ENCODE results near the gene ENTPD8. TPM values are rescaled to one million over a fixed set of nuclear protein-coding genes. Genes with fewer than 3 reads are reported as not detected.

ENTPD8 gene
- polyA plus RNA-seq, 3 donors: not detected

DNA sequence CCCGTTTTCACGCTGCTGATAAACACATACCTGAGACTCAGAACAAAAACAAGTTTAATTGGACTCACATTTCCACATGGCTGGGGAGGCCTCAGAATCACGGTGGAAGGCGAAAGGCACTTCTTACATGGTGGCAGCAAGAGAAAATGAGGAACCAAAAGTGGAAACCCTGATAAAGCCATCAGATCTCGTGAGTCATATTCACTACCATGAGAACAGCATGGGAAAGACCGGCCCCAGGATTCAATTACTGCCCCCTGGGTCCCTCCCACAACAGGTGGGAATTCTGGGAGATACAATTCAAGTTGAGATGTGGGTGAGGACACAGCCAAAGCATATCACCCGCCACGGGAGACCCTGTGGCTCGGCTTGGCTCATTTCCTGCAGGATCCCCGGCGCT is 38.4 kb downstream of the ENTPD8 start:
- peak overlapping the region in 1 of 2 donors; percentile 38 for H3K27ac ChIP-seq (ENCODE audit: low read depth in 1 of 2, low read length in 2 of 2)
- intact Hi-C loops (cut with micrococcal nuclease): no loop called here
- H3K36me3 ChIP-seq (replicated peaks in 1 of 2; ENCODE audit: control insufficient read depth in 1 of 2, insufficient read depth in 2 of 2, low read length in 2 of 2): no peaks in the 10 kb centered on the region
- Mint-ChIP-seq H3K36me3 (peaks cover 17 to 20% of the 10 kb centered on the region in 2 donors), H3K27ac (peak overlapping the region in 4 of 7 donors; percentile 1 to 72 (median 34)), H3K4me3 (no peak overlapping the region), H3K27me3 (ENCODE audit: low read depth in 3 of 3) (peaks cover 19 to 24% (median 20%) of the 10 kb centered on the region in 3 donors), H3K4me1 (peaks cover 20% of the 10 kb centered on the region), H3K9me3 (peaks cover 19 to 40% (median 25%) of the 10 kb centered on the region in 7 donors)
- peak in 2 of 3 donors; percentile 48 to 70 for DNase-seq
- no peak overlapping the region for H2AFZ ChIP-seq (ENCODE audit: insufficient read depth, low read depth, low read length, poor library complexity, severe bottlenecking)
- peaks cover 9 to 35% of the 10 kb centered on the region in 2 donors for H3K9me3 ChIP-seq (replicated peaks in 1 of 2; ENCODE audit: control insufficient read depth in 1 of 2, insufficient read depth in 1 of 2, low read length in 2 of 2)
- H4K20me1 ChIP-seq (ENCODE audit: insufficient read depth, low read length): peaks cover 22% of the 10 kb centered on the region
- H3K9ac ChIP-seq (ENCODE audit: insufficient read depth, low read length, poor library complexity, severe bottlenecking): no peak overlapping the region
- H3K4me3 ChIP-seq (replicated peaks in 1 of 3; ENCODE audit: low read depth in 2 of 3, low read length in 3 of 3): no peak overlapping the region
- no peak overlapping the region for H3K4me2 ChIP-seq (replicated peaks; ENCODE audit: extremely low read depth, low read length, poor library complexity, severe bottlenecking)
- 86% methylated on average over 2 of the region's 11 CpGs for WGBS (ENCODE audit: insufficient coverage)
- peaks cover 15% of the 10 kb centered on the region in 2 donors for H3K4me1 ChIP-seq (ENCODE audit: control insufficient read depth in 1 of 2, insufficient read depth in 2 of 2, low read length in 2 of 2)
- TF ChIP-seq, protein P1, sequence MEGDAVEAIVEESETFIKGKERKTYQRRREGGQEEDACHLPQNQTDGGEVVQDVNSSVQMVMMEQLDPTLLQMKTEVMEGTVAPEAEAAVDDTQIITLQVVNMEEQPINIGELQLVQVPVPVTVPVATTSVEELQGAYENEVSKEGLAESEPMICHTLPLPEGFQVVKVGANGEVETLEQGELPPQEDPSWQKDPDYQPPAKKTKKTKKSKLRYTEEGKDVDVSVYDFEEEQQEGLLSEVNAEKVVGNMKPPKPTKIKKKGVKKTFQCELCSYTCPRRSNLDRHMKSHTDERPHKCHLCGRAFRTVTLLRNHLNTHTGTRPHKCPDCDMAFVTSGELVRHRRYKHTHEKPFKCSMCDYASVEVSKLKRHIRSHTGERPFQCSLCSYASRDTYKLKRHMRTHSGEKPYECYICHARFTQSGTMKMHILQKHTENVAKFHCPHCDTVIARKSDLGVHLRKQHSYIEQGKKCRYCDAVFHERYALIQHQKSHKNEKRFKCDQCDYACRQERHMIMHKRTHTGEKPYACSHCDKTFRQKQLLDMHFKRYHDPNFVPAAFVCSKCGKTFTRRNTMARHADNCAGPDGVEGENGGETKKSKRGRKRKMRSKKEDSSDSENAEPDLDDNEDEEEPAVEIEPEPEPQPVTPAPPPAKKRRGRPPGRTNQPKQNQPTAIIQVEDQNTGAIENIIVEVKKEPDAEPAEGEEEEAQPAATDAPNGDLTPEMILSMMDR (IDR thresholded peaks at IDR 0.05): no peak
- no peaks in the 10 kb centered on the region for H3K79me2 ChIP-seq (ENCODE audit: insufficient read depth, low read length)
- peaks cover 7 to 15% of the 10 kb centered on the region in 2 donors for H3K27me3 ChIP-seq (ENCODE audit: control insufficient read depth in 2 of 2, insufficient read depth in 2 of 2, low read length in 2 of 2)

DNA sequence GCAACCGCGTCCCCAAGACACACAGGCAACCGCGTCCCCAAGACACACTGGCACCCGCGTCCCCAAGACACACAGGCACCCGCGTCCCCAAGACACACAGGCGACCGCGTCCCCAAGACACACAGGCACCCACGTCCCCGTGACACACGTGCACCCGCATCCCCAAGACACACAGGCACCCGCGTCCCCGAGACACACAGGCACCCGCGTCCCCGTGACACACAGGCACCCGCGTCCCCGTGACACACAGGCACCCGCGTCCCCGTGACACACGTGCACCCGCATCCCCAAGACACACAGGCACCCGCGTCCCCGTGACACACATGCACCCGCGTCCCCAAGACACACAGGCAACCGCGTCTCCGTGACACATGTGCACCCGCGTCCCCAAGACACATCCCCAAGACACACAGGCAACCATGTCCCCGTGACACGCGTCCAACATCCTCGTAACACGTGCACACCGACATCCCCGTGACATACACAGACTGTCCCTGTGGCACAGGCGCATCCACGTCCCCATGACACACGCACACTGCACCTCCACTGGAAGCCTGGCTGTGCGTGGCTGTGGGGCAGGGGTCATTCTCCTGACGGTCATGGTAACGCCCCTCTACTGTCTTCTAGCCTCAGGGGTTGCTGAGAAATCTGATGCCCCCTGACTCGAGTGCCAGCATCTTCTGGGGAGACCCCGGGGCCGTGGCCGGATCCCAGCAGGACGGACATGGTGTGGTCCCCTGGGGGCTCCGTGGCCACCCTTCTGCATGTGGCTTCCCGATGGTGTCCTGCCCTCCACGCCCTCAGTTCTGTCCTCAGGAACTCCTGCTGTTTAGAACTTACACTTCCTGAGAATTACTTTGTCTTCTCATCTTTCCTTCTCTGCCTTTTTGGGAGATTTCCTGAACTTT is 42.3 kb downstream of the ENTPD8 start:
- WGBS (ENCODE audit: insufficient coverage): 96% methylated on average over 48 of the region's 60 CpGs
- peaks cover 24 to 43% (median 30%) of the 10 kb centered on the region in 7 donors for H3K9me3 Mint-ChIP-seq

More for the DNA sequence above, 42.3 kb downstream of the ENTPD8 start:
- peaks cover 17% of the 10 kb centered on the region for H3K4me1 Mint-ChIP-seq
- Histone ChIP-seq H3K36me3 (replicated peaks in 1 of 2; ENCODE audit: control insufficient read depth in 1 of 2, insufficient read depth in 2 of 2, low read length in 2 of 2) (no peaks in the 10 kb centered on the region), H4K20me1 (ENCODE audit: insufficient read depth, low read length) (no peaks in the 10 kb centered on the region), H3K9ac (ENCODE audit: insufficient read depth, low read length, poor library complexity, severe bottlenecking) (no peak overlapping the region), H3K9me3 (replicated peaks in 1 of 2; ENCODE audit: control insufficient read depth in 1 of 2, insufficient read depth in 1 of 2, low read length in 2 of 2) (peaks cover 9 to 38% of the 10 kb centered on the region in 2 donors), H3K4me2 (replicated peaks; ENCODE audit: extremely low read depth, low read length, poor library complexity, severe bottlenecking) (no peak overlapping the region), H3K27me3 (ENCODE audit: control insufficient read depth in 2 of 2, insufficient read depth in 2 of 2, low read length in 2 of 2) (no peaks in the 10 kb centered on the region), H3K4me1 (ENCODE audit: control insufficient read depth in 1 of 2, insufficient read depth in 2 of 2, low read length in 2 of 2) (peaks cover 12 to 15% of the 10 kb centered on the region in 2 donors), H2AFZ (ENCODE audit: insufficient read depth, low read depth, low read length, poor library complexity, severe bottlenecking) (no peak overlapping the region), H3K79me2 (ENCODE audit: insufficient read depth, low read length) (no peaks in the 10 kb centered on the region), H3K4me3 (replicated peaks in 1 of 3; ENCODE audit: low read depth in 2 of 3, low read length in 3 of 3) (no peak overlapping the region), H3K27ac (ENCODE audit: low read depth in 1 of 2, low read length in 2 of 2) (peak overlapping the region in 1 of 2 donors; percentile 65)
- TF ChIP-seq, protein P1 (IDR thresholded peaks at IDR 0.05): no peak
- intact Hi-C loops (cut with micrococcal nuclease): no loop called here
- peaks cover 15 to 23% of the 10 kb centered on the region in 2 donors for H3K36me3 Mint-ChIP-seq
- no peak for DNase-seq
- no peak overlapping the region for H3K4me3 Mint-ChIP-seq
- H3K27me3 Mint-ChIP-seq (ENCODE audit: low read depth in 3 of 3): peaks cover 0 to 5% (median 3%) of the 10 kb centered on the region in 3 donors
- peak overlapping the region in 6 of 7 donors; percentile 7 to 94 (median 85) for H3K27ac Mint-ChIP-seq

Data from CD14-positive monocyte (primary cell).